SU-DHL-6 (cell line): Measurements from ENCODE around the gene C19orf25.

Experiments used
- H2AFZ ChIP-seq: fragments of 200-600 bp; sonication (generic); 2 replicates; pipeline ENCODE4 v1.6.1; 2014; ENCODE audit warnings: low read depth, mild to moderate bottlenecking, moderate library complexity, mixed read lengths, antibody characterized with exemption, low read length; ENCODE audit not compliant: severe bottlenecking
- H3F3A ChIP-seq: fragments of 200-600 bp; shearing (Covaris generic); 2 replicates; pipeline ENCODE4 v1.6.0; 2016; ENCODE audit warnings: antibody characterized with exemption, mild to moderate bottlenecking; ENCODE audit not compliant: insufficient read depth
- H3K27ac ChIP-seq: fragments of 200-600 bp; sonication (generic); 2 replicates; pipeline ENCODE4 v1.5.1; 2016; ENCODE audit warnings: low read depth, mild to moderate bottlenecking, low read length, moderate library complexity, mixed read lengths
- H3K27me3 ChIP-seq: fragments of 200-600 bp; sonication (generic), shearing (Covaris generic); 2 replicates; pipeline ENCODE4 v1.6.0; 2014; ENCODE audit warnings: mild to moderate bottlenecking, low read length
- H3K36me3 ChIP-seq: fragments of 200-600 bp; sonication (generic); 2 replicates; pipeline ENCODE4 v1.6.1; 2014; ENCODE audit warnings: mild to moderate bottlenecking, low read length, mixed read lengths
- H3K4me2 ChIP-seq: fragments of 300-600, 200-600 bp; shearing (Covaris generic), sonication (generic); 2 replicates; pipeline ENCODE4 v1.6.0; 2014; ENCODE audit warnings: low read length, low read depth, mild to moderate bottlenecking; ENCODE audit not compliant: poor library complexity, severe bottlenecking
- H3K4me3 ChIP-seq: fragments of 200-600 bp; sonication (generic); 2 replicates; pipeline ENCODE4 v1.5.1; 2014; ENCODE audit warnings: antibody characterized with exemption, low read length, mild to moderate bottlenecking, mixed read lengths; ENCODE audit not compliant: insufficient read depth, poor library complexity, severe bottlenecking
- H3K79me2 ChIP-seq: fragments of 200-600 bp; sonication (generic); 2 replicates; pipeline ENCODE4 v1.6.1; 2014; ENCODE audit warnings: mild to moderate bottlenecking, low read length, moderate library complexity; ENCODE audit not compliant: insufficient read depth
- H3K9ac ChIP-seq: fragments of 200-600 bp; sonication (generic); 2 replicates; pipeline ENCODE4 v1.7.0; 2014; ENCODE audit warnings: mild to moderate bottlenecking, low read length
- H3K9me2 ChIP-seq: fragments of 200-600 bp; sonication (generic); replicated peaks from 2 replicates; pipeline ENCODE4 v1.6.1; 2014; ENCODE audit warnings: low read length; ENCODE audit not compliant: insufficient read depth
- H3K9me3 ChIP-seq: fragments of 200-600 bp; sonication (generic); 2 replicates; pipeline ENCODE4 v1.6.1; 2014; ENCODE audit warnings: low read length, mixed read lengths; ENCODE audit not compliant: insufficient read depth
- H4K20me1 ChIP-seq: fragments of 200-600 bp; sonication (generic); 2 replicates; pipeline ENCODE4 v1.6.1; 2014; ENCODE audit warnings: low read depth, mild to moderate bottlenecking, antibody characterized with exemption, low read length, moderate library complexity, mixed read lengths
- CTCF ChIP-seq: fragments of 200-600 bp; sonication (generic); IDR thresholded peaks from one replicate; pipeline ENCODE4 v1.5.1; 2017; ENCODE audit warnings: antibody characterized with exemption, mild to moderate bottlenecking, low read length, moderate library complexity; ENCODE audit not compliant: insufficient read depth, poor library complexity, severe bottlenecking
- EZH2phosphoT487 ChIP-seq: fragments of 200-600 bp; sonication (generic), shearing (Covaris generic); conservative IDR thresholded peaks from 2 replicates; pipeline ENCODE4 v1.6.1; 2018; ENCODE audit warnings: mild to moderate bottlenecking, antibody characterized with exemption, low read length, moderate library complexity, mixed read lengths

The C19orf25 gene

DNA sequence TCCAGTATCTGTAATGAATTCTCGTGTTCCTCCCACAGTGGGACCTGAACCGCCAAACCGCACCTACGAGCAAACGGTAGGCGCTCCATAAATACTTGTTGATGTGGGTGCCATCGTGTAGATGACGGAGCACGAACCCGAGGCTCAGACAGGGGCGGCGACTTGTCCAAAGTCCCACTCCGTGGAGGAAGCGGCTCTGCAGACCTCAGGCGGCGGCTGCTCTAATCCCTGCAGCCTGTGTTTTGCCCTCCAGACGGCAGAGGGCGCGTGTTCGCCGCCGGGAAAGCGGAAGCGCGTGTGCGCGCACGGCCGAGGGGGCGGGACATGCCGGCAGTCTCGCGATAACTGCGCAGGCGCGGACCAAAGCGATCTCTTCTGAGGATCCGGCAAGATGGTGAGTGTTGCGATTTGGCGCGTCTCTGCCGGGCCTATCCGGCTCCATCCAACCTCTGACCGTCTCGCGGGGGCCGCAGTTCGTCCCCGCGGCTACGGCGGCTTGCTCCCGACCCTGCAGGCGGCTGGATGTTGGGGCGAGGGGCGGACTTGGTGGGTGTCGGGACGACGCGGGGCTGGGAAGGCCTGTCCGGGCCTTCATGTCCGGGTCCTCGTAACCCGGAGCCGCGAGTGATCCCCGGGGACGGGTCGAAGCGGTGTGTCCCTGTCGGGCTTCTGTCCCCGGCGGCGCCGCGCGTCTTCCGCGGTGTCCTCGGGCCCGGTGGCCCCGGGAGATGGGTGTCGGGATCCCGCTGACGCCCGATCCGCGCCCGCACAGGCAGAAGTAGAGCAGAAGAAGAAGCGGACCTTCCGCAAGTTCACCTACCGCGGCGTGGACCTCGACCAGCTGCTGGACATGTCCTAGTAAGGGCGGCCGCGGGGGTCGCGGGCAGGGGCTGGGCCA, 40.7 kb downstream of the C19orf25 start, which contains the start of gene RPS15:
Gene RPS15 (plus strand): TSS at position 362 of the 898 bp plus-strand sequence. CDS start 30 bp downstream, at position 392.
- peaks cover 18% of the 10 kb centered on the region; the same call in 1 of the 2 replicates for H4K20me1 ChIP-seq
- H3K9me2 ChIP-seq: no peaks in the 10 kb centered on the region
- peak within 1 kb of the TSS; percentile 49 for H2AFZ ChIP-seq
- peak within 1 kb of the TSS; percentile 67 for H3K4me2 ChIP-seq
- H3K9me3 ChIP-seq: no peaks in the 10 kb centered on the region
- no peak for TF ChIP-seq EZH2phosphoT487
- peak; percentile 90 for TF ChIP-seq CTCF
- peaks cover 31% of the 10 kb centered on the region for H3K79me2 ChIP-seq
- H3K36me3 ChIP-seq: peaks cover 19% of the 10 kb centered on the region
- H3F3A ChIP-seq: peaks cover 55% of the 10 kb centered on the region
- peak within 1 kb of the TSS; percentile 99 for H3K4me3 ChIP-seq
- peak within 1 kb of the TSS; percentile 99 for H3K9ac ChIP-seq
- H3K27me3 ChIP-seq: no peaks in the 10 kb centered on the region
- peak within 1 kb of the TSS; percentile 78 for H3K27ac ChIP-seq

DNA sequence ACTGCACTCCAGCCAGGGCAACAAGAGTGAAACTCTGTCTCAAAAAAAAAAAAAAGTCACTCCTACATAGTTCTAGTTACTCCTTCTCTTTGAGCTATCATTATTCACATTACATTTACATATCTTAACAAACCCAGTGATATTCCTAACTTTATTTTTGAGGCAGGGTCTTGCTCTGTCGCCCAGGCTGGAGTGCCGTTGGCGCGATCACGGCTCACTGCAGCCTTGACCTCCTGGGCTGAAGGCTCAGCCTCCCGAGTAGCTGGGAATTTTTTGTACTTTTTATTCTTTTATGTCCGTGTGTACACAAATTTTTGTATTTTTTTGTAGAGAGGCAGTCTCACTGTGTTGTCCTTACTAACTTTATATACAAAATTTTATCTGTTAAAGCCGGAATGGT, 41.4 kb downstream of the C19orf25 start:
- Histone ChIP-seq H3K79me2 (peaks cover 31% of the 10 kb centered on the region), H4K20me1 (peaks cover 18% of the 10 kb centered on the region; the same call in 1 of the 2 replicates), H3K9ac (peak overlapping the region; percentile 28; the same call in 1 of the 2 replicates), H3K4me2 (peak overlapping the region; percentile 41), H3K27me3 (no peaks in the 10 kb centered on the region), H2AFZ (peak overlapping the region; percentile 49), H3K27ac (peak overlapping the region; percentile 53), H3K9me2 (no peaks in the 10 kb centered on the region), H3K9me3 (no peaks in the 10 kb centered on the region), H3K36me3 (peaks cover 19% of the 10 kb centered on the region), H3K4me3 (no peak overlapping the region), H3F3A (peaks cover 48% of the 10 kb centered on the region)
- no peak for TF ChIP-seq EZH2phosphoT487
- no peak for TF ChIP-seq CTCF

DNA sequence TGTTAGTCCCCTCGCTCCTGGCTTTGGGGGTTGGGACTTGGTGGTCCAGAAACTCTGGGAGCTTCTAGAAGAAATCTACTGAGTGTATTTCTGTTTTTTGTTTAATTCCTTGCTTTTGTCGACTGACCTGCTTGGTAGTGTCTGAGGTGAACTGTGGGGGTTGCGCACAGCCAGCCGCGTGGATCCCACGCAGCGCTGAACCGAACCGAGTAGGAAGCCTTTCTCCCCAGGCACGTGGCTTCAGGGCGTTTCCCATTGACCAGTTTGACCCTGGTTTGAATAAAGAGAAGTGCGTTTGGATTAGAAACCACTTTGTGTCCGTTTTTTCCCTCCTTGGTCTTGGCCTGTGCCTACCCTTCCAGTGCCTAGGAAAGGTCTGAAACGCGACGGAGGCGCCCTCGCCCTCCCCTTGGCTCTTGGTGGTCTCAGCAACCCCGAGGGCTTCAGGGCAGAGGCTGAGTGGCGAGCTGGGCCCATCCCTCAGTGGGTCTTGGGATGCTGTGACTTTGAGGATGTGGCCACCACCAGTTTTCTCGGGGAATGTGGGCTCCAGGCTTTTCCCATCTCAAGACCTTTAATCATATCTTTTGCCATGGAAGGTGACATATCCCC, 43.5 kb downstream of the C19orf25 start:
- no peak overlapping the region for H3K27ac ChIP-seq
- H3K27me3 ChIP-seq: no peaks in the 10 kb centered on the region
- H3K9ac ChIP-seq: no peak overlapping the region
- H3K9me2 ChIP-seq: no peaks in the 10 kb centered on the region
- peaks cover 11% of the 10 kb centered on the region; the same call in 1 of the 2 replicates for H4K20me1 ChIP-seq
- peaks cover 10% of the 10 kb centered on the region for H3K36me3 ChIP-seq
- H3K79me2 ChIP-seq: peaks cover 23% of the 10 kb centered on the region
- no peaks in the 10 kb centered on the region for H3K9me3 ChIP-seq
- no peak overlapping the region for H2AFZ ChIP-seq
- no peak for TF ChIP-seq EZH2phosphoT487
- no peak overlapping the region for H3K4me2 ChIP-seq
- H3F3A ChIP-seq: peaks cover 28% of the 10 kb centered on the region
- H3K4me3 ChIP-seq: no peak overlapping the region
